H1 (cell line): ENCODE measurements around the gene ARHGAP42.

Experiments used
- NANOG ChIP-seq: IDR thresholded peaks from 2 replicates; pipeline ENCODE4 v1.6.1; 2011; ENCODE audit warnings: low read length, low read depth, mild to moderate bottlenecking, inconsistent platforms; ENCODE audit not compliant: insufficient read depth, poor library complexity, severe bottlenecking
- POLR2AphosphoS5 ChIP-seq: IDR thresholded peaks from 2 replicates; pipeline ENCODE4 v1.6.1; 2011; ENCODE audit warnings: low read depth, low read length
- YY1 ChIP-seq: IDR thresholded peaks from 2 replicates; pipeline ENCODE4 v1.6.1; 2011; ENCODE audit warnings: low read depth, mild to moderate bottlenecking, low read length
- ZNF274 ChIP-seq: IDR thresholded peaks from 2 replicates; pipeline ENCODE4 v1.7.0; 2012; ENCODE audit warnings: low read length, borderline replicate concordance; ENCODE audit errors: extremely low read depth
- TF ChIP-seq, protein P1 (sequence below), 3 experiments: IDR thresholded peaks; 1 replicate in 2 of 3; 2 replicates in 1 of 3; pipeline versions ENCODE4 v1.5.1 to v1.6.1; 2011; ENCODE audit warnings: low read length in 3 of 3, mild to moderate bottlenecking in 3 of 3, inconsistent platforms in 2 of 3, low read depth in 1 of 3, moderate library complexity in 1 of 3; ENCODE audit not compliant: insufficient read depth in 1 of 3; ENCODE audit errors: control extremely low read depth in 1 of 3

DNA sequence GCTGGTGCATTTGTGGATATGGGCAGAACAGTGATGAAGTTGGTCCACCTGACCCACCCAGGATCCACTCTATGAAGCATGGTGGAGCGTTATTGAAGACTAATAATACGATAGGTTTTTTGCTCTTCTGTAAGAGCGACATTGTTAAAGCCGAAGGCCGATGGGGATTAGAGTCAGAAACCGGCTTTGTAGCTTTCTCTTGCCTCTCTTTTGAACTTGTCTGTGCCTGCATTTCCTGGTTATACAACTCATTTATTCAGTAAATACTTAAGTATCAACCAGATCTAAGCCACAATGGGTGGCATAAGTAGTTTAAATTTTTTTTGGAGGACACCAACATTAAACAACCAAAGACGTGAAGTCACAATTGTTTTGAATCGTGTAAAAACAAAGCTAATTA, 93.4 kb downstream of the ARHGAP42 start:
- TF ChIP-seq ZNF274: no peak
- TF ChIP-seq, protein P1, sequence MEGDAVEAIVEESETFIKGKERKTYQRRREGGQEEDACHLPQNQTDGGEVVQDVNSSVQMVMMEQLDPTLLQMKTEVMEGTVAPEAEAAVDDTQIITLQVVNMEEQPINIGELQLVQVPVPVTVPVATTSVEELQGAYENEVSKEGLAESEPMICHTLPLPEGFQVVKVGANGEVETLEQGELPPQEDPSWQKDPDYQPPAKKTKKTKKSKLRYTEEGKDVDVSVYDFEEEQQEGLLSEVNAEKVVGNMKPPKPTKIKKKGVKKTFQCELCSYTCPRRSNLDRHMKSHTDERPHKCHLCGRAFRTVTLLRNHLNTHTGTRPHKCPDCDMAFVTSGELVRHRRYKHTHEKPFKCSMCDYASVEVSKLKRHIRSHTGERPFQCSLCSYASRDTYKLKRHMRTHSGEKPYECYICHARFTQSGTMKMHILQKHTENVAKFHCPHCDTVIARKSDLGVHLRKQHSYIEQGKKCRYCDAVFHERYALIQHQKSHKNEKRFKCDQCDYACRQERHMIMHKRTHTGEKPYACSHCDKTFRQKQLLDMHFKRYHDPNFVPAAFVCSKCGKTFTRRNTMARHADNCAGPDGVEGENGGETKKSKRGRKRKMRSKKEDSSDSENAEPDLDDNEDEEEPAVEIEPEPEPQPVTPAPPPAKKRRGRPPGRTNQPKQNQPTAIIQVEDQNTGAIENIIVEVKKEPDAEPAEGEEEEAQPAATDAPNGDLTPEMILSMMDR (IDR thresholded peaks at IDR 0.05; ENCODE audit: control extremely low read depth in 1 of 3, insufficient read depth in 1 of 3, low read depth in 1 of 3, low read length in 3 of 3): no peak
- TF ChIP-seq NANOG: no peak
- TF ChIP-seq POLR2AphosphoS5: no peak
- TF ChIP-seq YY1: no peak
